ENCODE data around the gene SAT1. TPM values are rescaled to one million over a fixed set of nuclear protein-coding genes. Genes with fewer than 3 reads are reported as not detected.

The SAT1 gene
- total and polyA plus RNA-seq, 8 donors, result 51.1 to 376 (median 150) TPM

DNA sequence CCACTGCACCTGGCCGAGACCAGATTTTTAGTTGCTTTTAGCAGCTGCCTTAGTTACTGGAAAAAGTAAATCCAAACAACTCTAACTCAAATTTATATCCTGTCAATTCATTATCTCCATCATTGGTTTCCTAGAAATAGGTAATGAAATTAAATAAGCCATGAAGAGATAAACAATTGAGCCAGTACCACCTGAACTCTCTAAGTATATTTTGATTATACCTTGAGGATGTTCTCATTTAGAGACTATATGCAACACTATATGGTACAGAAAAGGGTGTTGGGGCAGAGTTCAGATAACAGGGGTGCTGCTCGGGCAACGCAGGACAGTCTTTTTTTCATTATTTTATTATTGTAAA lies 35.0 kb downstream of the SAT1 start:
- TF ChIP-seq, protein P1, sequence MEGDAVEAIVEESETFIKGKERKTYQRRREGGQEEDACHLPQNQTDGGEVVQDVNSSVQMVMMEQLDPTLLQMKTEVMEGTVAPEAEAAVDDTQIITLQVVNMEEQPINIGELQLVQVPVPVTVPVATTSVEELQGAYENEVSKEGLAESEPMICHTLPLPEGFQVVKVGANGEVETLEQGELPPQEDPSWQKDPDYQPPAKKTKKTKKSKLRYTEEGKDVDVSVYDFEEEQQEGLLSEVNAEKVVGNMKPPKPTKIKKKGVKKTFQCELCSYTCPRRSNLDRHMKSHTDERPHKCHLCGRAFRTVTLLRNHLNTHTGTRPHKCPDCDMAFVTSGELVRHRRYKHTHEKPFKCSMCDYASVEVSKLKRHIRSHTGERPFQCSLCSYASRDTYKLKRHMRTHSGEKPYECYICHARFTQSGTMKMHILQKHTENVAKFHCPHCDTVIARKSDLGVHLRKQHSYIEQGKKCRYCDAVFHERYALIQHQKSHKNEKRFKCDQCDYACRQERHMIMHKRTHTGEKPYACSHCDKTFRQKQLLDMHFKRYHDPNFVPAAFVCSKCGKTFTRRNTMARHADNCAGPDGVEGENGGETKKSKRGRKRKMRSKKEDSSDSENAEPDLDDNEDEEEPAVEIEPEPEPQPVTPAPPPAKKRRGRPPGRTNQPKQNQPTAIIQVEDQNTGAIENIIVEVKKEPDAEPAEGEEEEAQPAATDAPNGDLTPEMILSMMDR (IDR thresholded peaks at IDR 0.05), result no peak
- no peak for FAIRE-seq
- ATAC-seq, result no peak
- peaks cover 0 to 5% (median 0%) of the 10 kb centered on the region in 4 donors for H3K27me3 ChIP-seq
- no peaks in the 10 kb centered on the region for H3K4me1 ChIP-seq
- H3K36me3 ChIP-seq, result no peaks in the 10 kb centered on the region
- H3K27ac ChIP-seq, result no peak overlapping the region
- intact Hi-C loops (cut with DNase I), result no loop called here
- 72 to 86% methylated on average over 3 of the region's 3 CpGs for WGBS, 2 donors
- H3K9me3 ChIP-seq, result no peaks in the 10 kb centered on the region
- no peak overlapping the region for H3K4me3 ChIP-seq
- no peak for DNase-seq

DNA sequence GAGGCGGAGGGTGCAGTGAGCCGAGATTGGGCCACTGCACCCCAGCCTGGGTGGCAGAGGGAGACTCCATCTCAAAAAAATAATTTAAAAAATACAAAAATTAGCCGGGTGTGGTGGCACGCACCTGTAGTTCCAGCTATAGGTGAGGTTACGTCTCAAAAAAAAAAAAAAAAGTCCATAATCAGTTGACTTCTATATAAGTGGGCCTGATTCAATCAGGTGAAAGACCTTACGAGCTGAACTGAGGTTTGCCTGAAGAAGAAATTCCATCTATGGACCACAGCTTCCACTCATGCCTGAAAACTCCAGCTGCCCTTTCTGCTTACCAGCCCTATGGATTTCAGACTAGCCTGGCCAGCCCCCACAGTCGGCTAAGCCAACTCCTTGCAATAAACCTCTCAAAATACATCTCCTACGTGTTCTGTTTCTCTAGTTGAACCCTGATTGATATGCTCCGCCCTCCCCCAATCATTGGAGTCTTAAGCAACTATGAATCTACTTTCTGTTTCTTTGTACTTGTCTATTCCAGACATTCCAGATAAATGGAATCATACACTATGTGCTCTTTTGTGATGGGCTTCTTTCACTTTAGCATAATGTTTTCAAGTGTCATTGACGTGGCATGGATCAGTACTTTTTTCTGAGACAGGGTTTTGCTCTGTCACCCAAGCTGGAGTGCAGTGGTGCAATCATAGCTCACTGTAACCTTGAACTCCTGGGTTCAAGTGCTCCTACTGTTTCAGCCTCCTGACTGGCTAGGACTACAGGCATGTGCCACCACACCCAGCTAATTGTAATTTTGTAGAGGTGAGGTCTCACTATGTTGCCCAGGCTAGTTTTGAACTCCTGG lies 36.6 kb downstream of the SAT1 start:
- intact Hi-C loops (cut with DNase I), result no loop called here
- no peaks in the 10 kb centered on the region for H3K27me3 ChIP-seq
- ATAC-seq (peak in 1 of 4 donors; percentile 22), DNase-seq (no peak), FAIRE-seq (no peak)
- H3K4me1 ChIP-seq, result no peaks in the 10 kb centered on the region
- no peak overlapping the region for H3K4me3 ChIP-seq
- WGBS, 2 donors, result 76 to 88% methylated on average over 10 of the region's 10 CpGs
- H3K36me3 ChIP-seq, result no peaks in the 10 kb centered on the region
- no peak overlapping the region for H3K27ac ChIP-seq
- TF ChIP-seq, protein P1 (IDR thresholded peaks at IDR 0.05), result no peak
- no peaks in the 10 kb centered on the region for H3K9me3 ChIP-seq

DNA sequence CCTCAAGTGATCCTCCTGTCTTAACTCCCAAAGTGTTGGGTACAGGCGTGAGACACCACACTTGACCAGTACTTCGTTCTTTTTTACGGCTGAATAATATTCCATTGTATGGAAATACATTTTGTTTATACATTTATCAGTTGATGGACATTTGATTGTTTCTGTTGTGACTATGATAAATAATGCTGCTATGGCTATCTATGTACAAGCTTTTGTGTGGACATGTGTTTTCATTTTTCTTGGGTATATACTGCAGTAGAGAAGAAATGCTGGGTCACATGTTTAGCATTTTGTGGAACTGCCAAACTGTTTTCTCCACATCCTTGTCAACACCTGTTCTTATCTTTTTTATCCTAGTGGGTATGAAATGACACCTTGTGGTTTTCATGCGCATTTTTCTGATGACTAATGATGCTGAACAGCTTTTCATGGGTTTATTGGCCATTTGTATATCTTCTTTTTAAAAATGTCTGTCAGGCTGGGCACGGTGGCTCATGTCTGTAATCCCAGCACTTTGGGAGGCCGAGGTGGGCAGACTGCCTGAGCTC lies 37.3 kb downstream of the SAT1 start:
- no peaks in the 10 kb centered on the region for H3K27me3 ChIP-seq
- peak in 2 of 4 donors; percentile 17 to 30 for ATAC-seq
- no peak for DNase-seq
- H3K4me3 ChIP-seq, result no peak overlapping the region
- H3K27ac ChIP-seq, result no peak overlapping the region
- whole genome bisulfite sequencing, 2 donors, result 76 to 77% methylated on average over 6 of the region's 6 CpGs
- TF ChIP-seq, protein P1 (IDR thresholded peaks at IDR 0.05), result no peak
- FAIRE-seq, result no peak
- no peaks in the 10 kb centered on the region for H3K9me3 ChIP-seq
- H3K4me1 ChIP-seq, result no peaks in the 10 kb centered on the region
- intact Hi-C loops (cut with DNase I), result no loop called here
- no peaks in the 10 kb centered on the region for H3K36me3 ChIP-seq

DNA sequence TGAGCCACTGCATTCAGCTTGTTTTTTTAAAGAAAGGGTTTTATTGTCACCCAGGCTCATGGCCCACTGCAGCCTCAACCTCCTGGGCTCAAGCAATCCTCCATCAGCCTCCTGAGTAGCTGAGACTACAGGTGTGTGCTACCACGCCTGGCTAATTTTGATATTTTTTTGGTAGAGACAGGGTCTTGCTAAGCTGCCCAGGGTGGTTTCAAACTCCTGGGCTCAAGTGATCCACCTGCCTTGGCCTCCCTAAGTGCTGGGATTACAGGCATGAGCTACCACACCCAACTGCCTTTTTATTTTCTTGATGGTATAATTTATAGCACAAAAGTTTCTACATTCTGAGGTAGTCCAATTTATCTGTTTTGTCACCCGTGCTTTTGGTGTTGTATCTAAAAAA lies 38.9 kb downstream of the SAT1 start:
- ATAC-seq (no peak), FAIRE-seq (no peak), DNase-seq (no peak)
- Histone ChIP-seq H3K36me3 (no peaks in the 10 kb centered on the region), H3K27me3 (no peaks in the 10 kb centered on the region), H3K9me3 (no peaks in the 10 kb centered on the region), H3K27ac (peak overlapping the region in 3 of 4 donors; percentile 38 to 57 (median 53)), H3K4me1 (no peaks in the 10 kb centered on the region), H3K4me3 (no peak overlapping the region)
- TF ChIP-seq, protein P1 (IDR thresholded peaks at IDR 0.05), result no peak
- intact Hi-C loops (cut with DNase I), result no loop called here
- 64 to 68% methylated on average over 2 of the region's 2 CpGs for WGBS, 2 donors

DNA sequence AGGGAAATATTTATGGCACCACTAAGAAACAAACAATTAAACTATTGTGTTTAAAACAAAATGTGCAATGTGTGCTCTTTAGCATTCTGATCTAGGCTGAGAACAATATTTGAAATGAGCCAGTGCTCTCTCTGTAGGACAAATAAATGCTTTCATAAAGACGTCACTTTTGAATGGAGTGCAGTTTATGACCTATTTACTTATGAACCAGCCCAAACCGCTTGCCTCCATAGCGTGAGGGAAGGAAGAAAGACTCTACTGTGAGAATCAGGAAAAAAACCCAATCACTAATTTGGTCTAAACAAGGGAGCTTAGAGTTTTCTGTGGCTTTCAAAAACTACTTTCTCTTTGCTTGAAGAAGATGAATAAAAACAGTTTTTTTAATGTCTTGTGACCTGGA lies 39.4 kb downstream of the SAT1 start:
- TF ChIP-seq, protein P1 (IDR thresholded peaks at IDR 0.05), result no peak
- peak overlapping the region in 3 of 4 donors; percentile 38 to 57 (median 53) for H3K27ac ChIP-seq
- H3K4me3 ChIP-seq, result no peak overlapping the region
- intact Hi-C loops (cut with DNase I), result no loop called here
- WGBS, 2 donors, result 39 to 44% methylated on average over 3 of the region's 3 CpGs
- ATAC-seq (peak; percentile 46 to 89 (median 78)), FAIRE-seq (peak; percentile 93), DNase-seq (no peak)
- H3K9me3 ChIP-seq, result no peaks in the 10 kb centered on the region
- H3K27me3 ChIP-seq, result no peaks in the 10 kb centered on the region
- no peaks in the 10 kb centered on the region for H3K4me1 ChIP-seq
- no peaks in the 10 kb centered on the region for H3K36me3 ChIP-seq

Data from pancreas (tissue), 10 donors.